WTC11 (cell line): Measurements from ENCODE around the gene SVEP1. TPM values are rescaled to one million over a fixed set of nuclear protein-coding genes. Genes with fewer than 3 reads are reported as not detected.

ENCODE experiments used
- ATAC-seq: fragments of 200-7000 bp; cut with Tn5 transposase; 2 replicates; pipeline ENCODE4 v1.10.0; 2021; ENCODE audit warnings: mild to moderate bottlenecking, moderate library complexity
- CTCF ChIA-PET: fragments of 300-600 bp; sonication (Branson Sonifier 250); formaldehyde crosslinking; loops from one replicate; lab custom pipeline; 2021; ENCODE audit warnings: antibody characterized with exemption; lab: Charles Lee
- POLR2A ChIA-PET: fragments of 350-600 bp; sonication (Branson Sonifier 250); formaldehyde crosslinking; loops from one replicate; lab custom pipeline; 2021; ENCODE audit warnings: antibody characterized with exemption; lab: Charles Lee
- DNase-seq: peaks from one replicate; pipeline ENCODE4 v3.0.0; 2021; ENCODE audit warnings: low spot score
- H3K27ac Mint-ChIP-seq: 2 replicates; pipeline ENCODE4 v1.8.0; 2021; ENCODE audit warnings: mixed read lengths
- H3K27me3 Mint-ChIP-seq: 2 replicates; pipeline ENCODE4 v1.8.0; 2021; ENCODE audit warnings: low read depth, mild to moderate bottlenecking, moderate library complexity, mixed read lengths
- H3K36me3 Mint-ChIP-seq: 2 replicates; pipeline ENCODE4 v1.8.0; 2021; ENCODE audit warnings: mixed read lengths
- H3K4me1 Mint-ChIP-seq: 2 replicates; pipeline ENCODE4 v1.8.0; 2022; ENCODE audit warnings: mixed read lengths
- H3K4me3 Mint-ChIP-seq: 2 replicates; pipeline ENCODE4 v1.8.0; 2021; ENCODE audit warnings: mild to moderate bottlenecking, moderate library complexity, mixed read lengths
- H3K9me3 Mint-ChIP-seq: 2 replicates; pipeline ENCODE4 v1.8.0; 2021; ENCODE audit warnings: mixed read lengths
- CREB1 ChIP-seq: sonication (generic); formaldehyde crosslinking; IDR thresholded peaks from 2 replicates; pipeline ENCODE4 v1.8.0; 2023; ENCODE audit warnings: mild to moderate bottlenecking, missing genetic modification reagents
- FOXJ3 ChIP-seq: sonication (generic); formaldehyde crosslinking; IDR thresholded peaks from 2 replicates; pipeline ENCODE4 v1.9.0; 2021; ENCODE audit warnings: missing genetic modification reagents, mild to moderate bottlenecking, borderline replicate concordance
- NR2C2 ChIP-seq: sonication (generic); formaldehyde crosslinking; IDR thresholded peaks from 2 replicates; pipeline ENCODE4 v1.8.0; 2022; ENCODE audit warnings: mild to moderate bottlenecking, missing genetic modification reagents
- RORB ChIP-seq: fragments of 250-450 bp; sonication (Bioruptor Pico); IDR thresholded peaks from 2 replicates; pipeline ENCODE4 v1.9.0; 2021; ENCODE audit warnings: mild to moderate bottlenecking
- TEAD1 ChIP-seq: sonication (generic); formaldehyde crosslinking; IDR thresholded peaks from 2 replicates; pipeline ENCODE4 v1.8.0; 2022; ENCODE audit warnings: mild to moderate bottlenecking, missing genetic modification reagents
- ZNF138 ChIP-seq: sonication (generic); formaldehyde crosslinking; conservative IDR thresholded peaks from 2 replicates; pipeline ENCODE4 v1.8.1; 2022; ENCODE audit warnings: mild to moderate bottlenecking, moderate library complexity, missing genetic modification reagents
- ZNF219 ChIP-seq: sonication (generic); formaldehyde crosslinking; IDR thresholded peaks from 2 replicates; pipeline ENCODE4 v1.8.0; 2023; ENCODE audit warnings: missing genetic modification reagents, mild to moderate bottlenecking, borderline replicate concordance
- ZNF232 ChIP-seq: sonication (generic); formaldehyde crosslinking; IDR thresholded peaks from 2 replicates; pipeline ENCODE4 v1.8.0; 2022; ENCODE audit warnings: mild to moderate bottlenecking, missing genetic modification reagents
- ZNF396 ChIP-seq: fragments of 250-450 bp; sonication (Bioruptor Pico); IDR thresholded peaks from 2 replicates; pipeline ENCODE4 v1.8.0; 2021; ENCODE audit warnings: mild to moderate bottlenecking, moderate library complexity, borderline replicate concordance
- ZNF416 ChIP-seq: fragments of 250-450 bp; sonication (Bioruptor Pico); IDR thresholded peaks from 2 replicates; pipeline ENCODE4 v1.9.0; 2021; ENCODE audit warnings: mild to moderate bottlenecking, inconsistent platforms
- total RNA-seq: library from RNA; stranded (reverse); gene quantifications from 3 replicates; pipeline ENCODE4 v1.2.3, GENCODE V29; 2021
- TF ChIP-seq, protein P1 (sequence below): sonication (generic); formaldehyde crosslinking; IDR thresholded peaks from 2 replicates; pipeline ENCODE4 v1.8.0; 2022; ENCODE audit warnings: mild to moderate bottlenecking, missing genetic modification reagents
- TF ChIP-seq, protein P2 (sequence below): fragments of 250-450 bp; sonication (Bioruptor Pico); conservative IDR thresholded peaks from 2 replicates; pipeline ENCODE4 v1.9.0; 2021; ENCODE audit warnings: mild to moderate bottlenecking
- TF ChIP-seq, protein P3 (sequence below): sonication (generic); formaldehyde crosslinking; conservative IDR thresholded peaks from 2 replicates; pipeline ENCODE4 v1.8.1; 2022; ENCODE audit warnings: mild to moderate bottlenecking, missing genetic modification reagents
- TF ChIP-seq, protein P4 (sequence below): fragments of 250-450 bp; sonication (Bioruptor Pico); IDR thresholded peaks from 2 replicates; pipeline ENCODE4 v1.9.0; 2021; ENCODE audit warnings: mild to moderate bottlenecking
- TF ChIP-seq, protein P5 (sequence below): sonication (generic); formaldehyde crosslinking; IDR thresholded peaks from 2 replicates; pipeline ENCODE4 v1.8.1; 2023; ENCODE audit warnings: mild to moderate bottlenecking, moderate library complexity, missing genetic modification reagents
- TF ChIP-seq, protein P6 (sequence below): sonication (generic); formaldehyde crosslinking; IDR thresholded peaks from 2 replicates; pipeline ENCODE4 v1.8.0; 2022; ENCODE audit warnings: mild to moderate bottlenecking, missing genetic modification reagents
- TF ChIP-seq, protein P7 (sequence below): sonication (generic); formaldehyde crosslinking; IDR thresholded peaks from 2 replicates; pipeline ENCODE4 v1.8.1; 2023; ENCODE audit warnings: mild to moderate bottlenecking, missing genetic modification reagents

SVEP1 gene
- total RNA-seq, 1 experiment from 2014 or later = 0.74 TPM

DNA sequence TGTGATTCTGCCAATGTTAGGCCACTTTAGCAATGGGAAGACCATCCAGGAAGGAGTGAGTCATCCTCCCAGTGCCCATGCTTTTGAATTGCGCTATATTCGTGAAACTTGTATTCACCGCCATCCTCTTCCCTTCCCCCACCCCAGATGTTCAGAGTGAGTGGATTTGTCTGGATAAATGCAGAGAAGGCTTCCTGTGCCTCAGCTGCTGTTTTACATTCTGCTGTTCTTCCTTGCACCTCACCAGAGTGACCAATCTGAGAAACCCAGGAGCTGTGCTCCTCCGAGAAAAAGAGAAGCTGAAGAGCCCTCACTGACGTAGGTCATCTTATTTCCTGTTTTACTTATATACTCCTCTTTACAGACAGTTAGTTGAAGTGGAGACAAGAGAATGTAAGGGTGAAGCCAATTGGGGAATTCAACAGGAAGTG, 24.6 kb upstream of the SVEP1 start:
- ATAC-seq = no peak
- CTCF ChIA-PET = interaction anchor here (0.5 to 1.7 kb wide), 2 partner anchors 10 to 19 kb away, joined by 3 to 5 read pairs; no protein-coding TSS in a partner anchor

DNA sequence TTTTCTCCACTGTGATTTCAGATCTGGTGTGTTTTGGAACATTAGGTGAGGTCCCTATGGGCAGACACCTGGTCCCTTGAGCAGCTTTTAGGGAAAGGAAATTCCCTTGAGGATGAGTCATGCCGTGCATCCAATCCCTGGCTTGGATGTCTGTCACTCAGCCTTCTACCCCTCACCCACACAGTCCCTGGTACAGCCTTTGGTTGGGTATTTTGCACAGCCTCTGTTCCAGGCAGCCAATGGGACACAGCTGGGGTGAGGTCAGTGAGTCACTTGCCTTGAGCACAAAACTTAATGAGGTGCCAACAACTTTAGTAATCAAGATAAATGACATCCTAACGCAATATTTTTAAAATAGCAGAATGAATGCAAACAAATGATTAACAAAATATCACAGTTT, 22.7 kb upstream of the SVEP1 start:
- Mint-ChIP-seq H3K4me1 (peaks cover 40% of the 10 kb centered on the region), H3K27me3 (no peaks in the 10 kb centered on the region), H3K9me3 (peaks cover 23% of the 10 kb centered on the region), H3K27ac (no peak overlapping the region), H3K36me3 (peaks cover 11% of the 10 kb centered on the region), H3K4me3 (no peak overlapping the region)
- ATAC-seq = peak; percentile 27
- CTCF ChIA-PET = no interaction called here
- no peak for DNase-seq
- TF ChIP-seq FOXJ3 (CRISPR knock-in tag) = no peak
- TF ChIP-seq ZNF416 = no peak
- no peak for TF ChIP-seq ZNF396
- TF ChIP-seq, protein P1, sequence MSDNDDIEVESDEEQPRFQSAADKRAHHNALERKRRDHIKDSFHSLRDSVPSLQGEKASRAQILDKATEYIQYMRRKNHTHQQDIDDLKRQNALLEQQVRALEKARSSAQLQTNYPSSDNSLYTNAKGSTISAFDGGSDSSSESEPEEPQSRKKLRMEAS (CRISPR knock-in tag) = no peak
- TF ChIP-seq, protein P2, sequence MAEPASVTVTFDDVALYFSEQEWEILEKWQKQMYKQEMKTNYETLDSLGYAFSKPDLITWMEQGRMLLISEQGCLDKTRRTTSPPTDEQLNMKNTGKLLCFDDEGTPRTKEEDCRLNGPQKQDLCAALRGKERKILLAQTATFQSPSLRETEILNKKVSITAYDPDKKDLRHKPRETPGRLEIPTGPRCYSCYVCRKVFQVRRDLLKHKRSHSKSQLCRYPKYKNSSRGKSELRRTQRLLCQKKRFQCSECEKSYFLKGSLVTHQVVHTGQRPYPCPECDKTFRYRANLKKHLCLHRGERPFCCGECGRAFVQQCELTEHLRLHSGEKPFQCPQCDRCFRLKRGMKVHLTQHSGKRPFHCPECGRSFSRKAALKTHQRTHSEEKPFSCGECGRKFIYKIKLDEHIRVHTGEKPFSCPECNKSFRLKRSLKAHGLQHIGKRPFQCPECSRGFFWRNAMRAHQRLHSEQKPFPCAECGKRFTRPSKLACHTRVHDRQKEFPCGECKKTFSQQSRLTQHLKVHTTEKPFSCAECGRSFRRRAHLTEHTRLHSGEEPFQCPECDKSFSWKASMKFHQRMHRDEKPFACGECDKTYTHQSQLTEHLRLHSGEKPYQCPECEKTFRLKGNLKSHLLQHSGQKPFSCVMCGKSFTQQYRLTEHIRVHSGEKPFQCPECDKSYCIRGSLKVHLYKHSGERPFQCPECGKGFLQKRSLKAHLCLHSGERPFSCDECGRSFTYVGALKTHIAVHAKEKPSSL (CRISPR knock-in tag) = no peak
- no peak for TF ChIP-seq CREB1 (CRISPR knock-in tag)
- TF ChIP-seq, protein P3, sequence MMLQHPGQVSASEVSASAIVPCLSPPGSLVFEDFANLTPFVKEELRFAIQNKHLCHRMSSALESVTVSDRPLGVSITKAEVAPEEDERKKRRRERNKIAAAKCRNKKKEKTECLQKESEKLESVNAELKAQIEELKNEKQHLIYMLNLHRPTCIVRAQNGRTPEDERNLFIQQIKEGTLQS (CRISPR knock-in tag) = no peak
- TF ChIP-seq NR2C2 = no peak
- no peak for TF ChIP-seq TEAD1 (CRISPR knock-in tag)
- TF ChIP-seq, protein P4, sequence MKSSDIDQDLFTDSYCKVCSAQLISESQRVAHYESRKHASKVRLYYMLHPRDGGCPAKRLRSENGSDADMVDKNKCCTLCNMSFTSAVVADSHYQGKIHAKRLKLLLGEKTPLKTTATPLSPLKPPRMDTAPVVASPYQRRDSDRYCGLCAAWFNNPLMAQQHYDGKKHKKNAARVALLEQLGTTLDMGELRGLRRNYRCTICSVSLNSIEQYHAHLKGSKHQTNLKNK (CRISPR knock-in tag) = no peak
- POLR2A ChIA-PET = interaction anchor here (0.6 kb wide), 1 partner anchor 417 kb away, joined by 3 read pairs; no protein-coding TSS in a partner anchor

More for the DNA sequence above, 24.6 kb upstream of the SVEP1 start:
- no peak for DNase-seq
- Mint-ChIP-seq H3K27me3 (no peaks in the 10 kb centered on the region), H3K4me3 (no peak overlapping the region), H3K27ac (no peak overlapping the region), H3K36me3 (no peaks in the 10 kb centered on the region), H3K4me1 (peaks cover 40% of the 10 kb centered on the region), H3K9me3 (peaks cover 6% of the 10 kb centered on the region)
- POLR2A ChIA-PET = no interaction called here
- TF ChIP-seq, protein P5, sequence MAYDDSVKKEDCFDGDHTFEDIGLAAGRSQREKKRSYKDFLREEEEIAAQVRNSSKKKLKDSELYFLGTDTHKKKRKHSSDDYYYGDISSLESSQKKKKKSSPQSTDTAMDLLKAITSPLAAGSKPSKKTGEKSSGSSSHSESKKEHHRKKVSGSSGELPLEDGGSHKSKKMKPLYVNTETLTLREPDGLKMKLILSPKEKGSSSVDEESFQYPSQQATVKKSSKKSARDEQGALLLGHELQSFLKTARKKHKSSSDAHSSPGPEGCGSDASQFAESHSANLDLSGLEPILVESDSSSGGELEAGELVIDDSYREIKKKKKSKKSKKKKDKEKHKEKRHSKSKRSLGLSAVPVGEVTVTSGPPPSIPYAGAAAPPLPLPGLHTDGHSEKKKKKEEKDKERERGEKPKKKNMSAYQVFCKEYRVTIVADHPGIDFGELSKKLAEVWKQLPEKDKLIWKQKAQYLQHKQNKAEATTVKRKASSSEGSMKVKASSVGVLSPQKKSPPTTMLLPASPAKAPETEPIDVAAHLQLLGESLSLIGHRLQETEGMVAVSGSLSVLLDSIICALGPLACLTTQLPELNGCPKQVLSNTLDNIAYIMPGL (CRISPR knock-in tag) = no peak
- no peak for TF ChIP-seq RORB (CRISPR knock-in tag)
- TF ChIP-seq, protein P6, sequence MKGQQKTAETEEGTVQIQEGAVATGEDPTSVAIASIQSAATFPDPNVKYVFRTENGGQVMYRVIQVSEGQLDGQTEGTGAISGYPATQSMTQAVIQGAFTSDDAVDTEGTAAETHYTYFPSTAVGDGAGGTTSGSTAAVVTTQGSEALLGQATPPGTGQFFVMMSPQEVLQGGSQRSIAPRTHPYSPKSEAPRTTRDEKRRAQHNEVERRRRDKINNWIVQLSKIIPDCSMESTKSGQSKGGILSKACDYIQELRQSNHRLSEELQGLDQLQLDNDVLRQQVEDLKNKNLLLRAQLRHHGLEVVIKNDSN (CRISPR knock-in tag) = no peak
- TF ChIP-seq, all 79 proteins: peak for 0

DNA sequence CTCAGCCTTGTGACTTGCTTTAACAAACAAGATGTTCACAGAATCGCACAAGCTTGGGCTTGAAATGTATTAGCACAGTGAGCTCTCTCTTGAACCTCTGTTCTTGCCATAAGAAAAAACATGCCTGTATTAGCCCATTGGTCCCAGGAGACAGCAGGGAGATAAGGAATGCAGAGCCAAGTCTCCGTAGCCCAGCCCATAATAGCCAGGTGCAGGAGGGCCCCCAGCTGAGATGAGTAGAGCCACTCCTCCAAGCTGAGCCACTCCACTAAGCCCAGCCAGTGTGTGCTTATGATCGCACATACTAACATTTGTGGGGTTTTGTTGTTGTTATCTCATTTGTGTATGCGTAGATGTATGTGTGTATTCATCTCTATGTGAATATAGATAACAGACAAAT, 21.6 kb upstream of the SVEP1 start:
- H3K9me3 Mint-ChIP-seq = peaks cover 30% of the 10 kb centered on the region
- TF ChIP-seq ZNF396 = no peak
- TF ChIP-seq, protein P7, sequence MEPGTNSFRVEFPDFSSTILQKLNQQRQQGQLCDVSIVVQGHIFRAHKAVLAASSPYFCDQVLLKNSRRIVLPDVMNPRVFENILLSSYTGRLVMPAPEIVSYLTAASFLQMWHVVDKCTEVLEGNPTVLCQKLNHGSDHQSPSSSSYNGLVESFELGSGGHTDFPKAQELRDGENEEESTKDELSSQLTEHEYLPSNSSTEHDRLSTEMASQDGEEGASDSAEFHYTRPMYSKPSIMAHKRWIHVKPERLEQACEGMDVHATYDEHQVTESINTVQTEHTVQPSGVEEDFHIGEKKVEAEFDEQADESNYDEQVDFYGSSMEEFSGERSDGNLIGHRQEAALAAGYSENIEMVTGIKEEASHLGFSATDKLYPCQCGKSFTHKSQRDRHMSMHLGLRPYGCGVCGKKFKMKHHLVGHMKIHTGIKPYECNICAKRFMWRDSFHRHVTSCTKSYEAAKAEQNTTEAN = no peak
- no peak for TF ChIP-seq FOXJ3 (CRISPR knock-in tag)
- no peak for TF ChIP-seq ZNF232
- TF ChIP-seq TEAD1 (CRISPR knock-in tag) = no peak
- TF ChIP-seq ZNF138 (CRISPR knock-in tag) = no peak
- no peak for TF ChIP-seq ZNF219 (CRISPR knock-in tag)
- TF ChIP-seq, all 79 proteins: peak for 0
- DNase-seq (peak; percentile 38), ATAC-seq (peak; percentile 86)
- no peak overlapping the region for H3K4me3 Mint-ChIP-seq
- POLR2A ChIA-PET = no interaction called here
- H3K27me3 Mint-ChIP-seq = no peaks in the 10 kb centered on the region
- peaks cover 40% of the 10 kb centered on the region for H3K4me1 Mint-ChIP-seq
- H3K36me3 Mint-ChIP-seq = peaks cover 13% of the 10 kb centered on the region
- CTCF ChIA-PET = no interaction called here
- peak overlapping the region; percentile 73; the same call in 1 of the 2 replicates for H3K27ac Mint-ChIP-seq
